Liver (tissue), 9 donors: Measurements from ENCODE around the gene SLC6A17. TPM values are rescaled to one million over a fixed set of nuclear protein-coding genes. Genes with fewer than 3 reads are reported as not detected.

Source experiments
- DNase-seq: peaks from one replicate; pipeline ENCODE4 v3.0.0-alpha.2; 2017; ENCODE audit warnings: low spot score
- H3K27ac ChIP-seq, 2 donors: one replicate each; pipeline ENCODE4 v1.7.0; 2013; ENCODE audit warnings: inconsistent platforms in 2 of 2, low read length in 2 of 2, control low read depth in 1 of 2, low read depth in 1 of 2, mild to moderate bottlenecking in 1 of 2
- H3K27me3 ChIP-seq, 4 donors: one replicate each; pipeline versions ENCODE4 v1.6.1 to v1.7.0; 2013; ENCODE audit warnings: low read length in 3 of 4, inconsistent platforms in 1 of 4, mild to moderate bottlenecking in 1 of 4, moderate library complexity in 1 of 4; ENCODE audit not compliant: control insufficient read depth in 4 of 4, insufficient read depth in 4 of 4
- H3K36me3 ChIP-seq, 4 donors: one replicate each; pipeline versions ENCODE4 v1.6.1 to v1.7.0; 2013; ENCODE audit warnings: low read length in 3 of 4, mild to moderate bottlenecking in 3 of 4, low read depth in 1 of 4, moderate library complexity in 1 of 4; ENCODE audit not compliant: control insufficient read depth in 4 of 4, insufficient read depth in 3 of 4
- H3K4me1 ChIP-seq, 4 donors: one replicate each; pipeline versions ENCODE4 v1.6.1 to v1.7.0; 2013; ENCODE audit warnings: low read length in 3 of 4, mild to moderate bottlenecking in 3 of 4, moderate library complexity in 1 of 4; ENCODE audit not compliant: control insufficient read depth in 4 of 4, insufficient read depth in 4 of 4
- H3K4me3 ChIP-seq, 3 donors: one replicate each; pipeline versions ENCODE4 v1.6.1 to v1.7.0; 2013; ENCODE audit warnings: low read length in 3 of 3, control low read depth in 1 of 3, low read depth in 1 of 3, mild to moderate bottlenecking in 1 of 3
- H3K9ac ChIP-seq, 2 donors: one replicate each; pipeline ENCODE4 v1.7.0; 2013; ENCODE audit warnings: low read length in 2 of 2, mild to moderate bottlenecking in 2 of 2, moderate library complexity in 2 of 2, control low read depth in 1 of 2, low read depth in 1 of 2
- H3K9me3 ChIP-seq, 4 donors: one replicate each; pipeline versions ENCODE4 v1.6.1 to v1.7.0; 2013; ENCODE audit warnings: low read length in 3 of 4; ENCODE audit not compliant: control insufficient read depth in 4 of 4
- ATF3 ChIP-seq: IDR thresholded peaks from 2 replicates; pipeline ENCODE4 v1.6.1; 2016; ENCODE audit warnings: antibody characterized with exemption
- CTCF ChIP-seq: fragments of 150-350 bp; IDR thresholded peaks from 2 replicates; pipeline ENCODE4 v1.5.1; 2017; ENCODE audit warnings: improper control_type of control experiment, low read depth, low read length; ENCODE audit not compliant: missing input control
- FOXA1 ChIP-seq: IDR thresholded peaks from 2 replicates; pipeline ENCODE4 v1.6.1; 2016; ENCODE audit warnings: antibody characterized with exemption
- GABPA ChIP-seq, 2 donors: IDR thresholded peaks in 1 of 2; conservative IDR thresholded peaks in 1 of 2; 2 replicates each; pipeline ENCODE4 v1.6.1; 2016; ENCODE audit warnings: antibody characterized with exemption in 2 of 2, mild to moderate bottlenecking in 1 of 2, moderate library complexity in 1 of 2
- HNF4A ChIP-seq, 2 donors: conservative IDR thresholded peaks; 2 replicates each; pipeline ENCODE4 v1.6.1; 2016; ENCODE audit warnings: antibody characterized with exemption in 2 of 2, mild to moderate bottlenecking in 2 of 2
- HNF4G ChIP-seq: IDR thresholded peaks from 2 replicates; pipeline ENCODE4 v1.6.1; 2016; ENCODE audit warnings: antibody characterized with exemption
- JUND ChIP-seq, 2 donors: IDR thresholded peaks; 2 replicates each; pipeline ENCODE4 v1.6.1; 2016; ENCODE audit warnings: antibody characterized with exemption in 2 of 2
- MAX ChIP-seq: IDR thresholded peaks from 2 replicates; pipeline ENCODE4 v1.6.1; 2016; ENCODE audit warnings: antibody characterized with exemption
- NR2F2 ChIP-seq: IDR thresholded peaks from 2 replicates; pipeline ENCODE4 v1.6.1; 2016; ENCODE audit warnings: antibody characterized with exemption
- RAD21 ChIP-seq, 2 donors: IDR thresholded peaks; 2 replicates each; pipeline ENCODE4 v1.6.1; 2016; ENCODE audit warnings: antibody characterized with exemption in 2 of 2, mild to moderate bottlenecking in 2 of 2
- REST ChIP-seq: IDR thresholded peaks from 2 replicates; pipeline ENCODE4 v1.6.1; 2016; ENCODE audit warnings: antibody characterized with exemption, mild to moderate bottlenecking
- RXRA ChIP-seq, 2 donors: IDR thresholded peaks; 2 replicates each; pipeline ENCODE4 v1.6.1; 2017 to 2018; ENCODE audit warnings: antibody characterized with exemption in 2 of 2, mild to moderate bottlenecking in 1 of 2
- SP1 ChIP-seq: IDR thresholded peaks from 2 replicates; pipeline ENCODE4 v1.6.1; 2018; ENCODE audit warnings: antibody characterized with exemption, mild to moderate bottlenecking
- TAF1 ChIP-seq: conservative IDR thresholded peaks from 2 replicates; pipeline ENCODE4 v1.6.1; 2016; ENCODE audit warnings: antibody characterized with exemption, mild to moderate bottlenecking
- ZBTB33 ChIP-seq: IDR thresholded peaks from 2 replicates; pipeline ENCODE4 v1.6.1; 2016; ENCODE audit warnings: antibody characterized with exemption
- WGBS: extraction: QIAGEN DNeasy Blood & Tissue Kit; methylation state at CpG from one replicate; pipeline ENCODE4 v1.1.7; 2013; 5-methylcytosine and 5-hydroxymethylcytosine counted together
- polyA plus RNA-seq, 2 donors: library from polyadenylated mRNA; stranded (reverse) in 1 of 2; unstranded in 1 of 2; fragments of 200-250 nt in 1 of 2; fragments of >200 nt in 1 of 2; fragmentation: Nextera tagmentation in 1 of 2; extraction: Ambion mirVana in 1 of 2; gene quantifications; one replicate each; pipeline versions ENCODE4 v1.2.1 to v1.2.3, GENCODE V29; 2013 to 2015
- total RNA-seq, 2 donors: library from RNA; depleted of rRNA; stranded (reverse); fragments of >200 nt; gene quantifications; one replicate each; pipeline ENCODE4 v1.2.3, GENCODE V29; 2014
- donor health status: healthy.
- donor health status: healthy.
- donor health status: healthy.
- donor health status: healthy.
- donor health status: healthy.

SLC6A17 gene
- total and polyA plus RNA-seq, 4 donors, result not detected

GRCh38 chr1:110114173-110114572, 36.1 kb upstream of the SLC6A17 start:
- H3K4me3 ChIP-seq, result no peak overlapping the region
- H3K27me3 ChIP-seq, result peaks cover 0 to 4% (median 0%) of the 10 kb centered on the region in 4 donors
- DNase-seq, result no peak
- H3K9me3 ChIP-seq, result no peaks in the 10 kb centered on the region
- no peaks in the 10 kb centered on the region for H3K4me1 ChIP-seq
- H3K9ac ChIP-seq, result no peak overlapping the region
- 80% methylated on average over 5 of the region's 5 CpGs for WGBS
- TF ChIP-seq MAX, result no peak
- no peak for TF ChIP-seq HNF4G
- no peak for TF ChIP-seq REST
- TF ChIP-seq NR2F2, result no peak
- TF ChIP-seq FOXA1, result no peak
- TF ChIP-seq RAD21 (IDR thresholded peaks at IDR 0.05), result no peak
- no peak for TF ChIP-seq RXRA (IDR thresholded peaks at IDR 0.05)
- TF ChIP-seq HNF4A (conservative IDR thresholded peaks at IDR 0.05), result no peak
- no peak for TF ChIP-seq GABPA (IDR thresholded peaks at IDR 0.05 in 1 of 2, conservative IDR thresholded peaks at IDR 0.05 in 1 of 2)
- TF ChIP-seq ZBTB33, result no peak
- no peak for TF ChIP-seq JUND (IDR thresholded peaks at IDR 0.05)
- TF ChIP-seq SP1, result no peak
- no peaks in the 10 kb centered on the region for H3K36me3 ChIP-seq
- H3K27ac ChIP-seq, result no peak overlapping the region

GRCh38 chr1:110114784-110115183, 35.5 kb upstream of the SLC6A17 start:
- H3K9ac ChIP-seq, result no peak overlapping the region
- no peak for DNase-seq
- TF ChIP-seq HNF4G (no peak), MAX (no peak), ZBTB33 (no peak), ATF3 (no peak), HNF4A (conservative IDR thresholded peaks at IDR 0.05) (no peak), REST (no peak), TAF1 (no peak), SP1 (no peak), NR2F2 (no peak), RXRA (IDR thresholded peaks at IDR 0.05) (no peak), RAD21 (IDR thresholded peaks at IDR 0.05) (no peak), CTCF (no peak)
- no peak overlapping the region for H3K4me3 ChIP-seq
- H3K4me1 ChIP-seq, result no peaks in the 10 kb centered on the region
- H3K27me3 ChIP-seq, result peaks cover 0 to 4% (median 0%) of the 10 kb centered on the region in 4 donors
- no peak overlapping the region for H3K27ac ChIP-seq
- 71% methylated on average over 5 of the region's 5 CpGs for WGBS
- no peaks in the 10 kb centered on the region for H3K9me3 ChIP-seq
- no peaks in the 10 kb centered on the region for H3K36me3 ChIP-seq
